ENCODE measurements around the gene CFAP77. TPM values are rescaled to one million over a fixed set of nuclear protein-coding genes. Genes with fewer than 3 reads are reported as not detected.
A peak's percentile ranks its signal among the peaks of the same experiment; 100 is the strongest.
"Not testable (repeated sequence)": the region's sequence is repeated elsewhere in the genome, so short reads cannot be mapped to it uniquely, and the experiment has no call there.

Gene CFAP77
- total RNA-seq, 1 experiment from 2014 or later: not detected

DNA sequence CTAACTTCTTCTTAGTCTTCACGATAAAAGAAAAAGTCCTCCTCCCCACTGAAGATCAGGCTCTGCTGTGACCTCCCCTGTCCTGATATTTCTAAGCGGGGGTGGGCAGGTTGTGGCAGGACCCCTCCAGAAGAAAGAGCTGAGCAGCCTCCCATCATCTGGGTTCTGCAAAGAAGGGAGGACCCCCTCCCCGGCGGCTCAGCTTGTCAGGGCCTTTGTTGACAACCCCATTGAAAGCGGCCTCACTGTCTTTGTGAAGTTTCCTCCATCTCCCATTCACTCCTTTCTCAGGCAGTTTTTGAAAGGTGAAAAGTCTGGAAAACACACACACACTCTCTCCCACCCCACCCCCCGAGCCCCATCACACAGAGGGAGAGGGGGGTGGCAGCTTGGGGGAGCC lies 146.2 kb downstream of the CFAP77 start:
- H3K4me1 ChIP-seq: no peaks in the 10 kb centered on the region
- no peak overlapping the region for H3K4me3 ChIP-seq
- no peak for DNase-seq
- H3K27me3 ChIP-seq: peaks cover 25% of the 10 kb centered on the region
- no peak overlapping the region for H3K27ac ChIP-seq
- H3K9me3 ChIP-seq (replicated peaks): no peaks in the 10 kb centered on the region; the same call in 1 of the 2 replicates
- H3K36me3 ChIP-seq: no peaks in the 10 kb centered on the region

DNA sequence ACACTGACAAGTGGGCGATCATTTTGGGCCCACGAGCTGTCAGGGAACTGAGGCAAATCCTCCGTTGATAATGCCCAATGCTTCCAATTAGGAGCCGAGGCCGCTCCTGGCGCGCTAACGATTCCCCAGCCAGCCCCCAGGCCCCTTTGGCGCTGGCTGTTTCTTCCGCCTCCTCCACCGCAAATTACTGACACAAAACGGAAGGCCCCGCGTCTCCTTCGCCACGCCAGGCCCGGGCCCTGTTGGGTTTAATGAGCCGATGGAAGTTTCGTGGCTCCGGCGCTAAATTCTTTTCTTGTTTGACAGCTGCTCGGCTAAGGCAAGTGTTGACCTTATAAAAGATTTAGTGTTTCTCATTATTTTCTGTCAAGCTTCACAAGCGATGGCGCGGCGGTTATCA lies 146.7 kb downstream of the CFAP77 start:
- no peaks in the 10 kb centered on the region for H3K4me1 ChIP-seq
- H3K27me3 ChIP-seq: peaks cover 28% of the 10 kb centered on the region
- H3K27ac ChIP-seq: no peak overlapping the region
- no peaks in the 10 kb centered on the region; the same call in 1 of the 2 replicates for H3K9me3 ChIP-seq (replicated peaks)
- no peak for DNase-seq
- no peaks in the 10 kb centered on the region for H3K36me3 ChIP-seq
- H3K4me3 ChIP-seq: no peak overlapping the region

DNA sequence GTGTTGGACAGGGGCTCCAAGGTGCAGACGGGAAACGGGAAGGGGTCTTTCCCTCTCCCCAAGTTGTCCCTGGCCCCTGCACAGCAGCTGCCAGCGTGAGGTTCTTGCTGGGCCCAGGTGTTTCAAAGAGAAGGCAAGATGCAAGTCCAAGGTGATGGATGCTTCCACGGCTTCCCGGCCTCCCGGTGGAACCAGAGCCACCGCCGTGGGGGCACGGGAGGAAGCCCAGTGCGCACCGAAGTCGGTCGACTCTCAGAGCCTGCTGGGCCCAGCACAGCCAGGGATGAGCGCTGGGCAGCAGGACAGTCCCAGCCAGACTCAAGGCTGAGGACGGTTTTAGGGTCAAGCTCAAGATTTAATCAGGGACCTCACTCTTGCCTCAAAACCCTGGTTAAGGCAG lies 147.1 kb downstream of the CFAP77 start:
- H3K9me3 ChIP-seq (replicated peaks): no peaks in the 10 kb centered on the region; the same call in 1 of the 2 replicates
- H3K27me3 ChIP-seq: peaks cover 29% of the 10 kb centered on the region
- H3K4me1 ChIP-seq: no peaks in the 10 kb centered on the region
- DNase-seq: no peak
- no peak overlapping the region for H3K4me3 ChIP-seq
- H3K27ac ChIP-seq: no peak overlapping the region
- no peaks in the 10 kb centered on the region for H3K36me3 ChIP-seq

DNA sequence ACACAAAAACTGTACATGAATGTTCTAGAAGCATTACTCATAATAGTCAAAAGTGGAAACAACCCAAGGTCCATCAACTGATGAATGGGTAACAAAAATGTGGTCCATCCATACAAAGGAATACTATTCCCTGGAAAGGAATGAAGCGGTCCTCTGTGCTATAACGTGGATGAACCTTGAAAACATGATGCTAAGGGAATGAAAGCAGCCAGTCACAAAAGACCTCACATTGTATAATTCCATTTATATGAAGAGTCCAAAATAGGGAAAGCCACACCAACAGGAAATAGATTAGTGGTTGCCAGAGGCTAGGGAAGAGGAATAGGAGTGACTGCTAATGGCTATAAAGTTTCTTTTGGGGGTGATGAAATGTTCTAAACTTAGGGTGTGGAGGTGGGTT lies 149.7 kb downstream of the CFAP77 start:
- Histone ChIP-seq H3K27me3 (peaks cover 26% of the 10 kb centered on the region), H3K36me3 (no peaks in the 10 kb centered on the region), H3K27ac (no peak overlapping the region), H3K4me3 (no peak overlapping the region), H3K4me1 (no peaks in the 10 kb centered on the region), H3K9me3 (replicated peaks) (no peaks in the 10 kb centered on the region; the same call in 1 of the 2 replicates)
- DNase-seq: no peak

DNA sequence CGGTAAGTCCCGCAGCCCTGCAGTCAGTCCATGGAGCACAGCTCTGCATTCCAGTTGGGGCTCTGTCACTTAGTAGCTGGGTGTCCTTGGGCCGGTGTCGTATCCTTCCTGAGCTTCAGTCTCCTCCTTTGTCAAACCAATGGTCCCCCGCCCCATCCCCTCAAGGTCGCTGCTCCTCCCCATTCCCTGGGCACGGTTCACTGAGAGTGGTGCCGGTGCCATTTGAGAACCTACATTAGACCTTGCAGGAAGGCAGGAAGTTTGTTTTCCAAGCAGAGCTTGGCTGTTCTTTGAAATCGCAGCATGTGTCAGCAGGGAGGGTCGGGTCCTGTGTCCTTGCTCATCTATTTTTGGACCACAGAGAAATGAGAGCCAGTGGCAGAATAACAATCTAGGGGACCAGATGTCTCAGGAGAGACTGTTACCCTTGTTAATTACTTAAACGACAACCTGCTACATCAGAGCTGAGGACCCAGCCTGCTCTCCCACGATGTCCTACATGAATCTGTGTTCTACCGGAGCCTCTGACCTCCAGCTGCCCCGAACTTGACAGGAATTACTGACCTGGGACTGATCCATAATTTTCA lies 150.7 kb downstream of the CFAP77 start:
- DNase-seq: no peak
- Histone ChIP-seq H3K4me3 (no peak overlapping the region), H3K27me3 (peaks cover 26% of the 10 kb centered on the region), H3K27ac (no peak overlapping the region), H3K4me1 (no peaks in the 10 kb centered on the region), H3K36me3 (no peaks in the 10 kb centered on the region), H3K9me3 (replicated peaks) (no peaks in the 10 kb centered on the region; the same call in 1 of the 2 replicates)

DNA sequence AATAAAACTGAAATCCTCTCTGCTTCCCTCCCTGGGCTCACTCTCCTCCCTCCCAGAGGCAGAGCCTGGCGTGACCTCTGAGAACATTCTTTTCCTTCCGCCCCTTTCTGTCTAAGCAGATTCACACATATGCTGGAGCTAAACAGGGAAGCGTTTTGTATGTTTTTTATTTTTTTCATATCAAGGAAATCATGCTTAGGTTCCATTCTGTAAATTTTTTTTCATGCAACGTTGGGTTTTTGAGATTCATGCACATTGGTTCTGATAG lies 152.2 kb downstream of the CFAP77 start:
- H3K9me3 ChIP-seq (replicated peaks): no peaks in the 10 kb centered on the region; the same call in 1 of the 2 replicates
- peaks cover 22% of the 10 kb centered on the region for H3K27me3 ChIP-seq
- H3K36me3 ChIP-seq: no peaks in the 10 kb centered on the region
- H3K27ac ChIP-seq: no peak overlapping the region
- H3K4me1 ChIP-seq: no peaks in the 10 kb centered on the region
- H3K4me3 ChIP-seq: no peak overlapping the region
- no peak for DNase-seq

DNA sequence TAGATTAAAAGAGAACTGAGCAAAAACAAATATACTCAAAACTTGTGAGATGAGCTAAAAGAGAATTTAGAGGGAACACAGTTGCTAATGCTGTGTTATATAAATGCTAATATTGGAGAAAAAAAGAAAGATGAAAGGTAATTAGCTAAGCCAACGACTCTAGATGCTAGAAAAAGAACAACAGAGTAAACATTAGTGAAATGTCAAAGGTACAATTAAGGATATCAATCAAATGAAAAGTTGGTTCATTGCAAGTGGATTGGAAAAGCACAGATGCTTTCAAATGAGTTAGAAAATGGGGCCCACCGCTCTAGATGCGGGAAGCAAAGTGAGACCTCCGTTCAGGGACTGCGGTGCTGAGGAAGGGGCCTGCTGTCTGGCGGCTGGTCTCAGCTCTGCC lies 154.5 kb downstream of the CFAP77 start:
- H3K36me3 ChIP-seq: no peaks in the 10 kb centered on the region
- H3K4me1 ChIP-seq: no peaks in the 10 kb centered on the region
- no peaks in the 10 kb centered on the region; the same call in 1 of the 2 replicates for H3K9me3 ChIP-seq (replicated peaks)
- H3K27me3 ChIP-seq: peaks cover 15% of the 10 kb centered on the region; the same call in 1 of the 2 replicates
- no peak overlapping the region for H3K4me3 ChIP-seq
- no peak overlapping the region for H3K27ac ChIP-seq
- DNase-seq: no peak

DNA sequence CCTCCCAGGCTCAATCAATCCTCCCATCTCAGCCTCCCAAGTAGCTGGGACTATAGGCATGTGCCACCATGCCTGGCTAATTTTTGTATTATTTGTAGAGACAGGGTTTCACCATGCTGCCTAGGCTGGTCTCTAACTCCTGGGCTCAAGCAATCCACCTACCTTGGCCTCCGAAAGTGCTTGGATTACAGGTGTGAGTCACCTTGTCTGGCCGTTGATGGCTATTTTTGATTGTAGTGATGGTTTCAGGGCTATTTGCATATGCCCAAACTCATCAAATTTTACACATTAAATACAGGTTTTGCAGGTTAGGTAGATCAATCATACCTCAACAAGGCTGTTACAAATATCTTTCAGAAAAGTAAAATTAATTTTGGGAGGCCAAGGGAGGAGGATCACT lies 158.8 kb downstream of the CFAP77 start:
- not testable (repeated sequence) for H3K27ac ChIP-seq; H3K9me3 ChIP-seq (replicated peaks); H3K4me3 ChIP-seq; DNase-seq; H3K27me3 ChIP-seq; H3K4me1 ChIP-seq; H3K36me3 ChIP-seq

DNA sequence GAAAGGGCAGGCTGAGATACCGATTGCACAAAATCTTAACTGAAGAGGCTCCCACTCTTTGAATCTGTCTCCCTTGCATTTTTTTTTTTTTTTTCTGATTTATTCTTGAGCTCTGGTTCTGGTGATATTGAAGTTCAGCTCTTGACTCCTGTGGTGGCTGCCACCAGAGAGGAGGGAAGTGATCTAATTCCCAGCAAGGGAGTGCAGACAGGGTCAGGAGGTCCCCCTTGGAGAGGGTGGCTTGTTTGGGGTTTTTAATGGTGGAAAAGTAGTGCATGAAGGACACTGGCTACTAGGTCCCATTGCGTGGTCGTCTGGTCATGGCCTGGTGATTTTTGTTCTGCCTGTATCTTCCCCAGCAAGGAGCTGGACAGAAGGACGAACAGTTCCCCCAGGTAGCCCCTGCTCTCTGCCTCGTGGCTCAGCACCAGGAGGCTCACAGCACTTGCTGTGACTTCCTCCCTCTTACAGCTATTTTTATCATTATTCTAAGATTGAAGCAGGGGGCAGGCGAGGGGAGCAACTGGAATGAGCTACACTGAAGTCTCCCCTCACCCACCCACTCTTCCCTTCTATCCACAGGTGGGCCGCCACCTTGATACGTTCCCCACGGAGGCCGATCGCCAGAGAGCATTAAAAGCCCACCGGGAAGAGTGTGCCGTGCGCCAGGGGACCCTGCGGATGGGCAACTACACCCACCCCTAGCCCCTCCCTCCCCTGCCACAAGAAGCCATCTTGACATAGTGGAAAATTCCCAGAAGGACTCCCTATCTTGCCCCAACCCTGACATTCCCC lies 162.0 kb downstream of the CFAP77 start:
- Histone ChIP-seq H3K27me3 (no peaks in the 10 kb centered on the region), H3K4me3 (no peak overlapping the region), H3K27ac (no peak overlapping the region), H3K4me1 (no peaks in the 10 kb centered on the region), H3K9me3 (replicated peaks) (no peaks in the 10 kb centered on the region), H3K36me3 (no peaks in the 10 kb centered on the region)
- DNase-seq: no peak

DNA sequence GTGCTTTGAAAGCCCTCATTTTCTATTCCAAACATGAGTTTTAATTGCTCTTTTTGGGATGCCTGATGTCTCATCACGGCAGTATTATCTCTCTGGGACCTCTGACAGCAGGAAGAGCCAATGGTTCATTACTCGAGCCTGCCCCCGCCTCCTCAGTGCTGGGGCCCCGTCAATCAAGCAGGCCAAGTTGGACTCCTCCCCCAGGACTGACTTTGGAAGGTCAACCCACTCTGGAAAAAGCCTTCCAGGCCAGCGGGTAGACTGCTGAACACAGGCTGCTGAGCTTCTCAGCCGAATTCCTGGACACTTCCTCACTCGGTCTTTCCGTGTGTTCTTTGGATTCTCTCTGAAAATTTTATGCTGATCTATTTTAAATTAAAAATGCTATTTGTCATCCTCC lies 162.9 kb downstream of the CFAP77 start:
- Histone ChIP-seq H3K9me3 (replicated peaks) (no peaks in the 10 kb centered on the region), H3K27me3 (no peaks in the 10 kb centered on the region), H3K4me1 (no peaks in the 10 kb centered on the region), H3K27ac (no peak overlapping the region), H3K4me3 (no peak overlapping the region), H3K36me3 (no peaks in the 10 kb centered on the region)
- no peak for DNase-seq

DNA sequence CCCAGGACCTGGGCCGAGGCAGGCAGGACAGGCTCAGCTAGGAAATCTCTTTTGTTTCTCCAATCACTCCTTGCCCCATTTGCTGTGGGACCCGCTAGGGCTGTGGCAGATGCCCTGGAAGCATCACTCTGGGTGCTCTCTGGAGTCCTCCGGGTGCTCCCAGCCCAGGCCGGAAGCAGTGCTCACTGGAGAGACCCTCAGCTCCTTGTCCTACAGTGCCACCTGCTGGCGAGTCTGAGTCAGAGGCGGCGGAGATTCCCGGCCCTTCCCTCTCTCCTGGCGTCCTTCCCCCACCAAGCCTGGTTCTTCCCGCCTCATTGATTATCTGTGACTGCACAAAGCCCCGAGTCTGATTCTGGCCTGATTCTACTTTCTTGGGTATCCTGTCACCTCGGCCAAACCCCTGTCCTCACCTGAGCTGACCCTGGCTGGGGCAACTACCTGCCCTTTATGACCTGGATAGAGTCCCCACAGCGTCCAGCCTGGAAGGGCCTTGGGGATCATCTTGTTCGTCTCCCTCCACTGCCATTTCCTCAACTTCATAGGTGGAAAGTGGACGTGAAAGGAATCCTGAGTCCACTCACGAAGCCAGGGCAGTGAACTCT lies 165.1 kb downstream of the CFAP77 start:
- peak; percentile 81 to 85 for DNase-seq
- Histone ChIP-seq H3K9me3 (replicated peaks) (no peaks in the 10 kb centered on the region), H3K27me3 (no peaks in the 10 kb centered on the region)

DNA sequence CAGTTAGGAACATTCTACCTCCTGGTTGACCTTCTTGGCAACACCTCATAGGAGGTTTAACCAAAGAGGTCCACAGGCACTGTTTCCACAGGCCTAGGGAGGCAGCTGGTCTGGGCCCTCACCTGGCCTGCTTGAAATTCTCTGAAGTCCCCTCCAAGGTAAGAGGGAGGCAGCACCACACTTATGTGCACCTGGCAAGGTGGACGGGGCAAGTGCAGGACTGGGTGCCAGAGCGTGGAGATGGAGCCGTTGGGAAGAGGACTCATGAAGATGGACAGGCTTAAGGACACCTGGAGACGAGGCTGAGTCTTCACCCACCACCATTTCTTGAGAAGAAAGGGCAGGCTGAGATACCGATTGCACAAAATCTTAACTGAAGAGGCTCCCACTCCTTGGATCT lies 165.8 kb downstream of the CFAP77 start:
- H3K27ac ChIP-seq: no peak overlapping the region

More for the DNA sequence above, 165.1 kb downstream of the CFAP77 start:
- Histone ChIP-seq H3K27ac (no peak overlapping the region), H3K4me3 (no peak overlapping the region), H3K36me3 (no peaks in the 10 kb centered on the region), H3K4me1 (no peaks in the 10 kb centered on the region)

DNA sequence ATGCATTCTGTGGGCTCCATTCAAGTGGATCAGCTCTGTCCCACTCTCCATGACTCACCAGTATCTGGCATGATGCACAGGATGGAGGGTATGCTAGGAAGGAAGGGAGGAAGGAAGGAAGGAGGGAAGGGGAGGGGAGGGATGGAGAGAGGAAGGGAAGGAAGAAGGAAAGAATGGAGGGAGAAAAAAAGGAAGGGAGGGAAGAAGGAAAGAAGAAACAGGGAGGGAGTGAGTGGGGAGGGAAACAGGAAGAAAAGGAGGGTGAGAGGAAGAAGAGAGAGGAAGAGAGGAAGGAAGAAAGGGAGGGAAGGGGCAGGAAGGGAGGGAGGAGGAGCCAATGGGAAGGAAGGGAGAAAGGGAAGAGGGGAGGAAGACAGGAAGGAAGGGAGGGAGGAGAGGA lies 167.1 kb downstream of the CFAP77 start:
- Histone ChIP-seq H3K4me3 (no peak overlapping the region), H3K4me1 (no peaks in the 10 kb centered on the region), H3K27me3 (no peaks in the 10 kb centered on the region), H3K36me3 (no peaks in the 10 kb centered on the region), H3K9me3 (replicated peaks) (no peaks in the 10 kb centered on the region), H3K27ac (no peak overlapping the region)
- DNase-seq: no peak

More for the DNA sequence above, 165.8 kb downstream of the CFAP77 start:
- Histone ChIP-seq H3K4me3 (no peak overlapping the region), H3K9me3 (replicated peaks) (no peaks in the 10 kb centered on the region), H3K4me1 (no peaks in the 10 kb centered on the region), H3K27me3 (no peaks in the 10 kb centered on the region), H3K36me3 (no peaks in the 10 kb centered on the region)
- DNase-seq: no peak

DNA sequence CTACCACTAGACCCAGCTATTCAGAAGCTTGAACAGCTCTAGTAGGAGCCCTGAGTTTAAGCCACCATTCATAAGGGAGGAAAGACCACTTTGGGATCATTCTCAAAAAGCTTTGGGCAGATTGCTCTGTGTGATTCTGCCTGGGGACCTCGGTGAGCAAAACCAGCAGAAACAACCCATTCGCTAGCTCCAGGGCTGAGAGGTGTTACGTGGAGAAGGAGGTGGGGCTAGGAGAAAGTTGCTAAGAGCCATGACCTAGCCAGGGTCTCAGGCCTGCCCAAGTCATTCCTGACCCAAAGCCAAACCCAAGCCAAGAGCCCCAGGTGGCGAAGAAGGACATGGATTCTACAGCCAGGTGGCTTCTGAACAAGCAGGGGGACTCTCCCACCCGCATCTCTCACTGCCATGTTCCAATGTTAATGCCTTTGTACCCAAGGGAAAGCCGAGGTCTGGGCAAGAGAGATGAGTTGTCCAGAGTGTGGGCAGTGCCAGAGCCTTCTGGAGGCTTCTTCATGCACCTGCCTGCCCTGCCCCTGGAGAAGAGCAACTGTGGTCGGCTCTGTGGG lies 168.4 kb downstream of the CFAP77 start:
- no peaks in the 10 kb centered on the region for H3K4me1 ChIP-seq
- no peak for DNase-seq
- no peak overlapping the region for H3K27ac ChIP-seq
- H3K9me3 ChIP-seq (replicated peaks): no peaks in the 10 kb centered on the region
- H3K4me3 ChIP-seq: no peak overlapping the region
- no peaks in the 10 kb centered on the region for H3K36me3 ChIP-seq
- no peaks in the 10 kb centered on the region for H3K27me3 ChIP-seq

DNA sequence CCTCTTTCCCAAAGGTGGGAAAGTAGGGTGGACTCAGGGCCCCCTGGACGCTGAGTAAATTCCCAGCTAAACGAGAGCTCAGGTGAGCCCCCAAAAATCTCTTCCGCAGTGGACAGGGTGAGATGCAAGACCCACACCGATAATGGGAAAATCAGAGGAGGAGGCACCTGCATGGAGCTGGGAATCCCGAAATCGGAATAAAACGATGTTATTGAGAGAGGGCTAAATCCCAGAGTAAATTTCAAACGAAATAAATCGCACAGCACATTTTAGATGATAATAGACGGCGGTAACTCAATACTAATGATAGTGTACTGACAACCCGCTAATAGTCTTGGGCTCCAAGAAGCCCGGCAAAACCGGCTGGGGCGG lies 169.4 kb downstream of the CFAP77 start:
- no peaks in the 10 kb centered on the region for H3K9me3 ChIP-seq (replicated peaks)
- H3K36me3 ChIP-seq: no peaks in the 10 kb centered on the region
- H3K27ac ChIP-seq: no peak overlapping the region
- H3K27me3 ChIP-seq: no peaks in the 10 kb centered on the region
- H3K4me1 ChIP-seq: no peaks in the 10 kb centered on the region
- H3K4me3 ChIP-seq: no peak overlapping the region
- no peak for DNase-seq

Measured in SJCRH30 (cell line).